ENCODE measurements around the gene RAP1B. TPM values are rescaled to one million over a fixed set of nuclear protein-coding genes. Genes with fewer than 3 reads are reported as not detected.

Gene RAP1B
- total RNA-seq, 4 donors from 2014 or later = 114 to 181 (median 149) TPM

- peak overlapping the region; percentile 60 to 95 (median 72) for H3K4me3 ChIP-seq
- peaks cover 14 to 24% (median 21%) of the 10 kb centered on the region in 4 donors for H3K4me1 ChIP-seq
- H3K36me3 ChIP-seq = peaks cover 0 to 16% (median 9%) of the 10 kb centered on the region in 4 donors
- H3K27ac ChIP-seq (replicated peaks in 1 of 4) = peak overlapping the region; percentile 79 to 82 (median 80)
- DNase-seq (ENCODE audit: extremely low spot score) = no peak
- 45% methylated on average over 3 of the region's 3 CpGs for WGBS
- intact Hi-C loops (cut with DNase I) = loop anchor here (2.0 to 10.0 kb wide), 3 partner anchors 74 to 461 kb away; partner anchors contain the start of genes IL26 and RAP1B
- no peaks in the 10 kb centered on the region for H3K9me3 ChIP-seq
- TF ChIP-seq CTCF (IDR thresholded peaks at IDR 0.05) (no peak), EP300 (IDR thresholded peaks at IDR 0.05) (no peak), POLR2AphosphoS5 (IDR thresholded peaks at IDR 0.05) (no peak), POLR2A (IDR thresholded peaks at IDR 0.05; ENCODE audit: low read depth) (no peak)
- no peaks in the 10 kb centered on the region for H3K27me3 ChIP-seq
Measured at GRCh38 chr12:68686262-68686594, 75.5 kb downstream of the RAP1B start.

- H3K36me3 ChIP-seq = peaks cover 3 to 22% (median 15%) of the 10 kb centered on the region in 4 donors
- TF ChIP-seq POLR2A (IDR thresholded peaks at IDR 0.05; ENCODE audit: low read depth) (no peak), POLR2AphosphoS5 (IDR thresholded peaks at IDR 0.05) (peak; percentile 83 to 98), EP300 (IDR thresholded peaks at IDR 0.05) (peak; percentile 79), CTCF (IDR thresholded peaks at IDR 0.05) (peak in 2 of 3 experiments; percentile 29 to 33)
- DNase-seq (ENCODE audit: extremely low spot score) = peak; percentile 99
- H3K4me1 ChIP-seq = peaks cover 14 to 24% (median 21%) of the 10 kb centered on the region in 4 donors
- under 1% methylated on average over 41 of the region's 44 CpGs for WGBS
- no peaks in the 10 kb centered on the region for H3K9me3 ChIP-seq
- intact Hi-C loops (cut with DNase I) = loop anchor here (2.0 to 10.0 kb wide), 3 partner anchors 75 to 462 kb away; partner anchors contain the start of genes IL26 and RAP1B
- H3K27ac ChIP-seq (replicated peaks in 1 of 4) = peak within 1 kb of the TSS; percentile 79 to 82 (median 80)
- no peaks in the 10 kb centered on the region for H3K27me3 ChIP-seq
- peak within 1 kb of the TSS; percentile 60 to 95 (median 72) for H3K4me3 ChIP-seq
Measured at GRCh38 chr12:68686595-68687521, 76.2 kb downstream of the RAP1B start, which contains the start of gene NUP107. Gene NUP107 (plus strand): TSS chr12:68686978. CDS start chr12:68687066, 88 bp downstream.

GRCh38 chr12:68695454-68695853 is 84.8 kb downstream of the RAP1B start:
- TF ChIP-seq POLR2A (IDR thresholded peaks at IDR 0.05; ENCODE audit: low read depth) (no peak), CTCF (IDR thresholded peaks at IDR 0.05) (no peak), EP300 (IDR thresholded peaks at IDR 0.05) (no peak), POLR2AphosphoS5 (IDR thresholded peaks at IDR 0.05) (no peak)
- intact Hi-C loops (cut with DNase I) = no loop called here
- peaks cover 50 to 100% (median 87%) of the 10 kb centered on the region in 4 donors for H3K36me3 ChIP-seq

GRCh38 chr12:68699486-68699885 is 88.8 kb downstream of the RAP1B start:
- peaks cover 61 to 100% (median 89%) of the 10 kb centered on the region in 4 donors for H3K36me3 ChIP-seq
- DNase-seq (ENCODE audit: extremely low spot score) = no peak
- no peak overlapping the region for H3K4me3 ChIP-seq
- intact Hi-C loops (cut with DNase I) = no loop called here
- H3K9me3 ChIP-seq = no peaks in the 10 kb centered on the region
- no peaks in the 10 kb centered on the region for H3K27me3 ChIP-seq
- 92% methylated on average over 1 of the region's 1 CpG for WGBS
- H3K27ac ChIP-seq (replicated peaks in 1 of 4) = no peak overlapping the region
- no peaks in the 10 kb centered on the region for H3K4me1 ChIP-seq
- TF ChIP-seq CTCF (IDR thresholded peaks at IDR 0.05) (no peak), POLR2AphosphoS5 (IDR thresholded peaks at IDR 0.05) (no peak), EP300 (IDR thresholded peaks at IDR 0.05) (no peak), POLR2A (IDR thresholded peaks at IDR 0.05; ENCODE audit: low read depth) (no peak)

More at GRCh38 chr12:68695454-68695853, 84.8 kb downstream of the RAP1B start:
- DNase-seq (ENCODE audit: extremely low spot score) = no peak
- no peaks in the 10 kb centered on the region for H3K9me3 ChIP-seq
- H3K27me3 ChIP-seq = no peaks in the 10 kb centered on the region
- no peak overlapping the region for H3K27ac ChIP-seq (replicated peaks in 1 of 4)
- no peaks in the 10 kb centered on the region for H3K4me1 ChIP-seq
- H3K4me3 ChIP-seq = no peak overlapping the region

Small RNA genes lying within 50 kb of the gene (small RNA-seq; reads per million reads assigned to genes)
- gene RF00017 (0 reads per million in 3 donors), gene SNORA70G (0 reads per million in 3 donors)

Other genes with a start within 250 kb of the RAP1B start
- 10 to 100 TPM; 21.6 to 26.1 (median 24.6) TPM for gene NUP107, start 76.1 kb downstream of the RAP1B start, total RNA-seq
- gene SLC35E3, start 135.3 kb downstream of the RAP1B start, total RNA-seq = 1 to 10 TPM; 1.7 to 4.9 (median 3.1) TPM
- 10 to 100 TPM; 33.3 to 47.2 (median 40.0) TPM for gene MDM2, start 197.3 kb downstream of the RAP1B start, total RNA-seq

Measured in esophagus muscularis mucosa (tissue), 4 donors.